ENCODE results near the gene SIGMAR1.

The SIGMAR1 gene

DNA sequence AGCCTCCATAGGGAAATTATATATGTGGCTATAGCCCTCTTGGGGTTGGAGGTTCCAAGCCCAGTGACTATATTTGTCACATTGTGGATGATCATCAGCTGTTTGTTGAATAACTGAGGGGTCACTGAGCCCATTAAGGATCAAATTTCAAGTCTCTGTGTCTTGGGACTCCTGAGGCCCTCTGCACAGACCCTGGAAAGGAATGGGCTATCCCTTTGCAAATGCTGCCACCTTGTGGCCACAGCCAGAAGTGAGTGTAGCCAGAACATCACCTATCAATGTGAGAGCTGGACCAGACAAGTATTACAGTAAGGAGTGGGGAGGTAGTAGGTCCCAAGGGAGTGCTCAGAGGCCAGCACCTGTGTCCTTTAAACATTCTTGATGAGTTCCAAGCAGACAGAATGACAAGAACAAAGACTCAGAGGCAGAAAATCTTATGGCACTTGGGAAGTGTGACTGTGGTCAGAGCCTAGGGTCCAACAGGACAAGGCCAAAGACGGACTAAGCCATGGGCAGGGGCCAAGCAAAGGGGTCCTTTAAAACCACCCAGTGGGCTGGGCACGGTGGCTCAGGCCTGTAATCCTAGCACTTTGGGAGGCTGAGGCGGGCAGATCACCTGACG is 33.9 kb downstream of the SIGMAR1 start:
- DNase-seq (ENCODE audit: low spot score) = peak; percentile 74

DNA sequence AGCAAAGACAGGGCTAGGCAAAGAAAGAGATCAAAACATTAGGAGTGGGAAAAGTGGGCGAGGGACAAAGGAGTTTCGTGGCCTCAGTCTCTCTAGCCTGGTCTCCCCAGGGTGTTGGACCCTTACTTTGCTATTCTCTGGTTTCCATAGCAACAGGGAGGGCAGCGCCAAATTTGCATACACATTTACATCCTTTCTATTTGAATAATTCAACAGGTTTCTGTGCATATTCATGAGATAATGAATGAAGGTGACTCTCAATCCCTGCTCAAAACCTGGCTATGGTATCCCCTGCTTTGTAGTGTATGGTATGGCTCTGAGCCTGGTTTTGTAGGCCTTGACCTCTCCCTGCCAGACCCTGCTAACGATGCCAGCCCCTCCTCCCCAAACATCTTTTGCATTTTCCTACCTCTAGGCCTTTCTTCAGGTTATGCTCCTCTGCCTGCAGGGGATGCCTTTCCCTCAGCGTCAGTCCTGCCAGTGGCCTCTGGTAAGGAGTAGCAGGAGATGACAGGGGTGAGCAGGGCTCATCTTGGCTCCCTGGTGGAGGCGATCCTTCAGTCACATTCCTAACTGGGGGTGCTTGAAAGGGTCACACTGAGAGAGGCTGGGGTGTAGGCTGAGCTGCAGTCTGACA is 35.5 kb downstream of the SIGMAR1 start:
- no peak for DNase-seq (ENCODE audit: low spot score)

DNA sequence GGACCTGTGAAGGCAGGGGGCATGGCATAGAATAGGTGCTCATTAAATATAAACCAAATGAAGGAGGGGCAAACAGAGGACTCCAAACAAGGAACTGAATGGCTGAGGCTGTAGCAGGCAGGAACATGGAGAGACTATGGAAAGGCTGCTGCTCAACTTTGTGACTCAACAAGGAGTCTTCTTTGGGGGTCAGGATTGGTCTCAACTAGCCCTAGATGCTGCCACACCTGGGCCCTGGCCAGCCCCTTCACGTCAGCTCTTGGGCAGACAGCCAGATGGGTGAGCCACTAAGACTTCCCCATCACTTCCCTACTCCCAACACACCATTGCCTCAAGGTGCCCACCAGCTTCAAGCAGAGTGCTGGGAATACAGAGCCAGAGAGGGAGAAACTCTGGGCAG is 36.7 kb downstream of the SIGMAR1 start:
- no peak for DNase-seq (ENCODE audit: low spot score)

DNA sequence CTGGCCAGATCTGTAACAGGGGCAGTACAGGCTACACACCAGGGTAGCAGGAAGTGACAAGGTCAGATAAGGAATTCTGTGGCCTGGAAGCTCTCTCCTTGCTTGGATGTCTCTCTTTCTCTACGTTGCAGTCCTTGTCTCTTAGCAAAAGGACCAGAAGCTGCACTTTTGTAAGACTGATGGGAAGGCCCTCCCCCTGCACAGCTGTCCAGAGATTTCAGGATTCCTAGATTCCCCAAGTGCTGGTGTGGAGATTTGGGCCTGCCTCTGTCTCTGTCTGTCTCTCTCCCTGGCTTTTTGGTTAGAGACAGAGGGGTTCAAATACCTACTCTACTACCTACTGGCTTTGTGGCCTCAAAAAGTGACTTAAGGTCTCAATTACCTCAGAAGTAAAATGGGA is 38.0 kb downstream of the SIGMAR1 start:
- no peak for DNase-seq (ENCODE audit: low spot score)

DNA sequence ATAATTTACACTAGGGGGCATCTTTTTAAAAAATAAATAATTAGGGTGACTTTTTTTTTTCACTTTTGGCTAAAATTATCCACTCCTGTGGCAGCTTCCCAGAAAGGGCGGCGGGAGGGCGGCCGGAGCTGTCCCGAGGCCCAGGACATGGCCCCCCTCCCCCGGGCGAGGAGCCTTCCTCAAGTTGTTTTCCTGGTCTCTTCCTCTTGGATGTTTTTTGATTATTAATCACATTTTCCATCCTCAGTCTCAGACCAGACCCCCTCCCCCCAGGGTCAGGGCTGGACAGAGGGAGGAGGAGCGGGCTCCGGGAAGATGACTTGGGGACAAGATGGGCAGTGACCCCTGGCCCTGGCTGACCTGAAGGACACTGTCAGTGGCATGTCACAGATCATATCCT is 43.4 kb downstream of the SIGMAR1 start:
- no peak for DNase-seq (ENCODE audit: low spot score)

DNA sequence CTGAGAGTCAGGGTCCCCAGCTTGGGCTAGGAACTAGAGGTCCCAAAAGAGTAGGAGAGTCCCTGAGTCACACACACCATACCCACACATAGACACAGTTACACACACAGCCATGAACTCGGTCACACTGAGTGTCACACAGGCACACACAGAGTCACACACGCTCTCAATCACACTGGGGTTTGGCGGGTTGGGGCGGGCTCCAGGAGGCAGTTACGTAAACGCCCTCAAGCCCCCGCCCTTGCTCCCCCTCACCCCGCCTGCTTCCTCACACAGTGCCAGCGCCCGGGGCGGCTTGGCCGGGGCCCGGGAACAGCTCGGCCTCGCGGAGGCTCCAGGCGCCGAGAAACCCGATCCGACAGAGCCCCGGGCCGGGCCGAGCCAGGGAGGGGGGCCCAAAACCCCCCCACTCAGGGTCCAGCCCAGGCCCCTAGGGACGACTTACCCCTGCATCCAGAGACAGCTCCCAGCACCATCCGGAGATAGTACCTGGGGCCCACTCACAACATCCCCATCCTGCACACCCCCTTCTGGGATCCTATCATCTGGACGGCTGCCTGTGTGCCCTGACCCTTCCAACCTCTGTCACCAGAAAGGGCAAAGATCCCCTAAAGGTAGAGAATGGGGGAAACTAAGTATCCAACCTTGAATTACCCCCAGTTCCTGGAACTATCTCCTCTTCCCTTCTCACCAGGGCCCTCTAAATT is 44.5 kb downstream of the SIGMAR1 start:
- peak; percentile 71 for DNase-seq (ENCODE audit: low spot score)

DNA sequence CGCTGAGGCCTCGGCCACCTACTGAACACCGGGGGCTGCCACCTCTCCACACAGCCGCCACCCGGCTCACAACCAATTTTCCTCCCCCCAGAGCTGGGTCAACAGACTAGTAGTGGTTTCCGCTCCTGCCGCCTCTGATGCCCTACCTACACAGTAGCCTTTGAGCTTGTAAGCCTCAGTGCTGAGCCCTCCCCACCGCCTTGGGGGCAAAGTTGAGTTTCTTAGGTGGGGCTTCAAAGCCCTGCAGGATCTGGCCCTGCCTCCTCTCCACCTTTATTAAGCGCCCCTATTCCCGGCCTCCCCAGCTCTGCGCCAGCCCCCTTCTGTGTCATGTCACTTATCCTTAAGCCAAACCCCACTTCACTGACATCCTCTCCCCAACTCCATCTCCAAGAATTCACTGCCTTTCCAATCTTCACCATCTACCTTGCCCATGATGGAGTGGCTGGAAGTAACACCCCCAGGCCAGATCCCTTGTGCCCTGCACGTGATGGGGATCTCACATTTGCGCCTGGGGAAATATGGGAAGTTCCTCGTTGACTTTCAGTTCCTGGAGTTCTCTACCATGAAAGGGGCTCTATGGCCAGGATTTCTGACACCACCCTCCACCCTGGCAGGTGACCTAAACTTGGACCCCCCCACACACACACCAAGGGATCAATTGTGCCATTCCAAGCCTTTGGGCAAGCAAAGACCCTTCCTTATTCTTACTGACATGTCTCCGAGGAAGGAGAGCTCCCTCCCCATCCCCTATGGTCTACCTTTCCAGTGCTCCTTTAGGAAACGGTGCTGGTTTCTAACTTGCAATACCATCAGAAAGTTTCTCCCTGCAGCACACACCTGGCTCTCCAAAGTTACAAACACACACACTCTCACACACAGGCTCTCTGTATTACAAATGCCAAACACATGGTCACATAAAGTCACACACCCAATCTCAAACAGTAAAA is 45.4 kb downstream of the SIGMAR1 start:
- DNase-seq (ENCODE audit: low spot score) = no peak

DNA sequence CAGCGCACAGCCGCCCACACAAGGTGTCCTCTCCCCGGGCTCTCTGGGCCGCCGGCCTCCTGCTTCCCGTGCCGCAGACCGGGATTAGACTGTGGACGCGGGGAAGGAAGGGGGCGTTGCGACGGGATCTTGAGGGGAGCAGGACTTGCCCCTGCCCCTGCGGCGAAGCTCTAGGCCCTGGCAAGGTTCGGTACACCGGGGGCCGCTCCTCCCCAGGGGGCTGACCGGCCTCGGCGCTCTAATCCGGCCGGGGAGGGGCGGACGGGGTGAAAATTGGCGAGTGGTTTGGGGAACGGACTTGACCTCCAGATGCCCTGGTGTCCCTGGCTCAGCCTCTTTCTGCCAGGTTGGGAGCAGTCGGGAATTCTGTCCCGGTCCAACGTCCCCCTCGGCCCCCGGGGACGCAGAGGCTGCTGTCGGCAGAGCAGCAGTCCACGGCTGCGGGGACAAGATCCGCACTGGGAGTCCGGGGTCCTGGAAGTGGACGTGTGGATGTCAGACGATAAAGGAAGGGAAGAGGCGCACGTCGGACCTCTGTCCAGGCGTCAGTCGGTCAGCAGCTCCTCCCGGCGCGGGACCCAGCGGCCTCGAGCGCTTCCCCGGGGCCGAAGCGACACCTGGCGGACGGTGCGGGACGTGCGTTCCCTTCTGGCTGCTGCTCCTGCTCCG is 46.2 kb downstream of the SIGMAR1 start:
- peak; percentile 76 for DNase-seq (ENCODE audit: low spot score)

DNA sequence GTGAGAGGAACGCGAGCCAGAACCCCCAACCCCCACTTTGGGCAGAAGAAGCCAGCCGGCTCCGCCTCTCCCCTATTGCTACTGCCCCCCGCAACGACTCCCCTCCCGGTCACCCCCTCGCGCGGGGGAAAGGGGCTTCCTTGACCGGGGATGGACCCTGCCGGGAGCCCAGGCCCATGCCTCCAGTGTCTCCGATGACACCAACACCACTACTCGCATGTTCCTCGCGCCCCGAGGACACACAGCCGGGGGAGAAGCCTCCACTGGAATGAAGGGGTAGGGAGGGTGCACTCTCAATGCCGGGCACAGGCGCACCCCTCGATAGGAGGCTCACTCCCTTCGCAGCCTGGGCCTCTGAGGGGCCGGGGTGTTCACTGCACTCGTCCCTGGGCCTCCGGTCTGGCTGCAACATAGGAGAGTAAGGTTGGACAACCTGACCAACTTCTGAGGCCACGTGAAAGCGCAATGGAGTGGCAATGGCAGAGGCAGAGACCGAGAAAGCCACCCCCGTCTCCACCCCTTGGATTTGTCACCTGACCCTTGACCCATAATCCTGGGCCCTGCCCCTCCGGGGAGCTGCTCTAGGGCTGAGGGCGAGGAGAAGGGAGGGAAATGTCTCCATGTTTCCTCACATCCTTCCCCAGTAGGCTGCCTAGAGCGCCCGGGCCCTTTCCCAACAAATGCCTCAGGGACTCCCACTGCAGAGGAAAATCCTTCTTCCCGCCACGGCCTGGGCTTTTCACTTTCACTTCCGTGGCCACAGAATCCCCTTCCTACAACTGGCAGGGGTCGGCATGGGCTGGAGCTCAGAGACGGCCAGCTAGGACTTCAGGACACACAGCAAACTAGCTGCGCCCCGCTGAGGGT is 47.0 kb downstream of the SIGMAR1 start:
- no peak for DNase-seq (ENCODE audit: low spot score)

DNA sequence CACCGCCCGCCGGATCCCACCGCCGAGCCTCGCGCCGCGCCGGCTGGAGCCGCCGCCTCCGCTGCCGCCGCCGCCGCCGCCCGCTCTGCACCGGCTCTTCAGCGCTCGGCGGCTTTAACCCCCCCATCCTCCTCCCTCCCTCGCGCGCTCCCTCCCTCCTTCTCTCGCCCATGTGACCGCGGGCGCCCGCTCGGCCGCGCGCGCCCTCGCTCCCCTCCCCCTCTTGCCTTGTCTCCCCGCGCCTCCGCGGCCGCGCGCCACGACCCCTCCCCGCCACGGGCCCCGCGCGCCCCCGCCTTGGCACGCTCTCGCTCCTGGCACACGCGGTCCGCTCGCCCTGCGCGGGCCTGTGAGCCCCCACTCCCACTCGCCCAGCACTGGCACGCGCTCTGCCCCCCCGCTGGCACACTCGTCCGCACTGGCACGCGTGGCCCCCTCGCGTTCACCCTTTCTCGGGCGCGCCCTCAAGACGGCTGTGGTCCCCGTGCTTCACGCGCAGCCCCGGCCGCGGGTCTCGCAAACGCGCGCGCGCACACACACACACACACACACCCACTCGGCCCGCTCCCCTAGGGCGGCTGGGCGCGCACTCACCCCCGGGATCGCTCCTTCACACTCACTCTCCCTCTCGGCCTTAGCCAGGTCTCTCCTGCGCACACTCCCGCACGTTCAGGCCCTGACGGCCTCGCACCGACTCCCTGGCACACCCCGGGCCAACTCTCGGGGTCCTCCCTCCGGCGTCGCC is 47.8 kb downstream of the SIGMAR1 start, which contains the start of gene CNTFR:
CNTFR (minus strand) TSS at position 89 of the 745 bp plus-strand sequence. CDS start 20,743 bp downstream, outside the sequence.
- peak; percentile 76 for DNase-seq (ENCODE audit: low spot score)

DNA sequence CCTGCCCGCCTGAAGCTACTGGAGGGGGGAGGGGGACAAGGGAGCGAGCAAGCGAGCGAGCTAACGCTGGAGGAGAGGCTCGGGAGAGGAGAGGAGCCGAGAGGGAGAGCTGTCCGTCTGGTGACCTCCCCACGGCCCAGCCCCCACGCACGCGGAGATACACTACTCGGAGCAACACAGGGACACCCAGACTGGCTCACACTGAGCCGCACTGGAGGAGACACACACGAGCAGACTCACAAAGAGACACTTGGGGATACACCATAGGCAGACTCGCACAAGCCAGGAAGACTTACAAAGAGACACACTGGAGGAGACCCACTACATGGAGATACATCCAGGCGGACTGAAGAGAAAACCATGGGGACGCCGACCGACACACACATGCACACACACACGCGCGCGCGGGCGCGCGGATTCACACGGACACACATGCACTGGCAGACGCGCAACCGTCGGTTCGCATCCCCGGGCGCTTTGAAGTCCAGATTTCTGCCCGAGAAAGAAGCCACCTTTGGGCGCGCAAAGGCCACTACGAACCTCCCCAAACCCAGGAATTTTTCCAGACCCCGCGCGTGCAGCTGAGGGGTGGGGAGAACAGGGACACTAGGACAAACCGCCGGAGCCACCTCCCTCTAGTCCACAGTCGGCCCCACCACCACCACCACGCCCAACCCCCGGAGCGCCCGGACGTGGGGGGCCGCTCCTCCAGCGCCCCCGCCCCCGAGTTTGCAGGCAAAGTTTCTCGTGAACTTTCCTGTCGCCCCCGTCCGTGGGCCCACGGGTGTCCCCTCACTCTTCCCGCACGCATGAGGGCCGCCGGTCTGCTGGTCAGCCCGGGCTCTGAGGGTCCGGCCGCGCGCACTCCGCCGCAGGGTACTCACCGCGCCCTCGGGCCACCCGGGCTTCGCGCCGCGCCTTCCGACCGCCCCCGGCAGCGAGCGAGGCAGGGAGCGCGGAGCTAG is 48.6 kb downstream of the SIGMAR1 start:
- DNase-seq (ENCODE audit: low spot score) = no peak

DNA sequence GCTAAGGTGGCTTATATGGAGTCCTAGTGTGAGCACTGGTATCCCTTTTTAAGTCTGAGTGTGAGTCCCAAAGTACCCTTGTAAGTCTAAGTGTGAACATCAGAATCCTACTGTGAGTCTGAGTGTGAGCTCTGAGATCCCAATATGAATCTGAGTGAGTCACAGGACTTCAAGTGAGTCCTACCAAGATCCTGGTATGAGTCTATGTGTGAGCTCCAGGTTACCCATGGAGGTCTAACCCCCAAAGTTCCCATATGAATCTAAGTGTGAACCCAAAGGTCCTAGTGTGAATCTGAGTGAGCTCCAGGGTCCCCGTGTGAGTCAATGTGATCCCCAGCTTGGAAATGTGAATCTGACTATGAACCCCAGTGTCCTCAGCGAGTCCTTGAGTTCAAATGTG is 50.3 kb downstream of the SIGMAR1 start:
- no peak for DNase-seq (ENCODE audit: low spot score)

DNA sequence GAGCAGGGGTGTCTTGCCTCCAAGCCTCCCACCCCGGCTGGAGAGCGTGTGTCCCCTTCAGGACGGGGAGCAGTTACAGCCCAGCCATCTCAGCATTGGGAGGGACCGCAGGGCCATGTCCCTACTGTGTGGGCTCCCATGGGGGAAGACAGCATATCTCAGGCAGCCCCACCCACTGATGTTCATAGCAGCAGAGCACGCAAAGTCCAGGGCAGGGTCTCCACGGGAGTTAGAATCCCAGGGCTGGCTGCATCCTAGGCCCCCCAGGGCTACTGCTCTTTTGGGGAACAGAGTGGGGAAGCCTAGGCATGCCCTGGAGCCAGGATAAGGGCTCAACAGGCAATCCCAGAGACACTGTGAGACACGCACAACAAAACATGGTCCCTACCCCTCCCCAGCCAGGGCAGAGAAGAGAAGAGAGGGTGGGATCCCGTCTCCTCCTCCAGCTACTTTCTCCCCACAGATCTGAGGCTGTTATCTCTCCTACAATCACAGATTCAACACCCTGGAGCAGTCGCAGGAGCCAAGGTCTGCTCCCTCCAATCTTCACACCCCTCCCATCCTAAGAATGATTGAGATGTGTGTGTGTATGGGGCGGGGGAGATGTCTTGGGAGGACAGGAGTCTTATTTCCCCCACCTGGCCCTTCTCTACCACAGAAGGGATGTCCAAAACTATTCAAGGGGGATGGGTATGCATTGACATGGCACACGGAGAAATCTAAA is 51.5 kb downstream of the SIGMAR1 start:
- DNase-seq (ENCODE audit: low spot score) = no peak

DNA sequence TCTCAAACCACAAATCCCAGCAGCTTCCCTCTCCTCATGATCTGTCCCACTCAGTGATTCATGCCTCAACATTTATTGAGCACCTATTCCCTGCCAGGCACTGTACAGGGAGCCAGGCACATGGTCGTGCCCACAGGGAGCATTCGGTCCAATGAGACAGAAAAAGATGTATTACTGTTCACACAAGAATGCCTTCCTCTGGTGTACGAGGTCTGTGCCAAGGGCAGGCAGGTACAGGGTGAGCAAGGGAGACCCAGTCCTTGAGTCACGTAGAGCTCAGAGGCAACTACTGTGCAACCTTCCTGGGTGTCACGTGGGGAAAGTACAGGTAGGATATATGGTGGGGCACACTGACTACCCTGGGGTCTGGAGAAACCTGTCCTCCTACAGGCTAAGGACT is 52.6 kb downstream of the SIGMAR1 start:
- no peak for DNase-seq (ENCODE audit: low spot score)

Measured in globus pallidus (tissue), 1 donor.